Right kidney (tissue), 9 donors: ENCODE data around the gene UTS2R.

Experiments used
- DNase-seq: peaks from one replicate; pipeline ENCODE4 v3.0.0-alpha.2; 2016
- long read RNA-seq, 8 donors: transcript quantifications; one replicate each; lab custom pipeline, GENCODE V29; 2026

UTS2R gene
- long read RNA-seq, donor 1, partial matches to known transcripts = 0 of 2 reads
- long read RNA-seq, donor 1, other reads (novel, unspliced or antisense) = 0 of 2 reads
- long read RNA-seq, donor 2 = 0 reads
- long read RNA-seq, donor 3 = 0 reads
- long read RNA-seq, donor 4, partial matches to known transcripts = 0 of 2 reads
- long read RNA-seq, donor 4, other reads (novel, unspliced or antisense) = 0 of 2 reads
- long read RNA-seq, donor 5 = 0 reads
- long read RNA-seq, donor 6, partial matches to known transcripts = 0 of 1 reads
- long read RNA-seq, donor 6, other reads (novel, unspliced or antisense) = 0 of 1 reads
- long read RNA-seq, donor 7 = 0 reads
- long read RNA-seq, donor 8 = 0 reads

GRCh38 chr17:82371333-82372248 lies at the start of gene UTS2R:
Gene UTS2R, plus strand, starts transcription at chr17:82371765. Its CDS starts 2,560 bp downstream, at chr17:82374325.
- no peak for DNase-seq

DNA sequence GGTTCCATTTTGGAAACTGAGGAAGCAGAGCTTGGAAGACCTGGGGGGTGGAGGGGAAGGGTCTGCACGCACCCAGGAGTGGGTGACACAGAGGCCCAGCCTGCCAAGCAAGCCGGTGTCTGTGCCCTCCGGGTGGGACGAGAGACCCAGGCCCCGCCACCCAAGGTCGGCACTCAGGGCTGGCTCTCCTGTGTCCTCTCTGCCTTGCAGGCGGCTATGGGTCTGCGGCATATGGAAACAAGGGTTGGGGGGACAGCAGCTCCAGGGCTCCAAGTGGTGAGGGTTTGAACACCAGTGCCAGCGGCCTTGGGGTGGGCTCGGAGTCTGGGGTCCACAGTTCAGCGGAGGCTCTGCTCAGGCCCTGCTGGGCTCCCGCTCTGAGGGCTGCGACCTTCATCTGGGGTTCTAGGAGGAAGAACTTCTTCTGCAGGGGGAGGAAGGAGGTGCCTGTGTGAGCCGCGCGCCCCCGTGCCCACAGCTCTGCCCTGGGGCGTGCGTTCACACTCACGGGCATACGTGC lies 49.6 kb upstream of the UTS2R start:
- DNase-seq = no peak

GRCh38 chr17:82322526-82323453 lies 48.8 kb upstream of the UTS2R start:
- DNase-seq = no peak

DNA sequence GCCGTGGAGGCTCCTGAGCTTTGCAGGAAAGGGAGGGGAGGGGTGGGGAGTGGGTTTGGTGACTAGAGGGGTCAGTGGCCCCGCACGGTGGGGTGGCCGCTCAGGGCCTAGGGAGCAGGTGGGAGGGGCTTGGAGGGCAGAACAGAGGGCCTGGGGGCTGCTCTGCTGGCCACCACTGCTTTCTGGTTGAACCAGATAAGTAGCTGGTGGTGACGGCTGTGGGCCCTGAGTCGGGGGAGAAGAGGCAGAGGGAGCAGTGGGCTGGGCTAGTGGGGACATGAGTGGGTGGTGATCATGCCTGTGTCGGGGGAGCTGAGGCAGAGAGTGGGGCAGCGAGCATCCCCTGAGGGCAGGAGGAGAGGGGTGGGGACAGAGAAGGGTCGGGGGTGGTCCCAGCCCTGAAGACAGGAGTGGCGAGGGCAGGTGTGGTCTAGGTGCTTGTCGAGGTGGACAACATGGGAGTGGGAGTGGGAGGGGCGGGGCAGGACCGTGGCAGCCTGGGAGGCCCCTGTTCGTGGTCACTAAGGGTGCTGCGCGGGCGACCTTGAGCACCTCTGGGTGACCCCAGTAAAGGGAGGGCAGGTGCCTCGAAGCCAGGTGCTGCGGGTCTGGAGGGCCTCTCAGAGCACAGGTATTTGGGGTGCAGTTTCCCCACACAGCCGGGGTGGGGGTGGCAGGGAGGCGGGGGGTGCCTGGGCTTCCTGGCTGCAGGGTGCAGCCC lies 47.9 kb upstream of the UTS2R start:
- DNase-seq = no peak

- DNase-seq = peak; percentile 42
These were observed 46.8 kb upstream of the UTS2R start for GRCh38 chr17:82324566-82325285.

DNA sequence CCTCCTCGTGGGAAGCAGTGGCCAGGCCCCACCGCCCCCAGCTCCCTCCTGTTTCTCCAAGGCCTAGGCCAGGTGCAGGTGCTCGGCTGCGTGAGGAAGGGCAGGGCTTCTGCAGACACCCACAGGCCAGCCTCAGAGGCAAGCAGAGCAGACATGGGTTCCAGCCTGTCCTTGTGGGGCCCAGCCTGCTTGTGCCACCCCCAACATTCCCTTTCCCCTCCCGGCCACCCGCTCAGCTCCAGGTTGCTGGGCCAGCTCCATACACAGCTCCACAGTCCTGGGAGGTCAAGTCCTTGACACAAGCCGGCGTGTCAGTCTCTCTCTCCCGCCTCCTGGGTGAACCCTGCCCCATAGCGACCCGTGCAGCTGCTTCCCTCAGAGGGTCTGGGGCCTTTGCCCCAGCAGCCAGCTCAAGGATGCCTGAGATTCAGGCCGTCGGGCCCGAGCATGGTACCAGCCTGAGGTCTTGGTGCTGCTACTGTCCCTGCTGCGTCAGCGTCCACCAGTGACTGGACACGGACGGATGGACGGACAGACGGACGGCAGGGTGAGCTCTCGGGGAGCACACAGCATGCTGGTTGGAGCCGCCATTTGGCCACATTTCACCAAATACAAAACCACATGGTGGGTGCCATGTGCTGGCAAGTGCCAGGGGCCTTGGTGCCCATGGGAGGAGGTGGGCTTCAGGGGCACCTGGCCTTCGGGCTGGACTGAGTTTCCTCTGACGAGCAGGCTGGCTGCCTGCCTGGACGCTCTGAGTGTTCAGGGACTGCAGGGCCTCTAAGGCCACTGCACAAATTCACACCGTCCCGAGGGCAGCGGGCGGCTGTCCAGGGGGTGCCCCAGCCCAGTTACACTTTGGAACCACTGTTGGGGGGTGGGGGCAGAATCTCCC lies 46.0 kb upstream of the UTS2R start:
- DNase-seq = no peak

DNA sequence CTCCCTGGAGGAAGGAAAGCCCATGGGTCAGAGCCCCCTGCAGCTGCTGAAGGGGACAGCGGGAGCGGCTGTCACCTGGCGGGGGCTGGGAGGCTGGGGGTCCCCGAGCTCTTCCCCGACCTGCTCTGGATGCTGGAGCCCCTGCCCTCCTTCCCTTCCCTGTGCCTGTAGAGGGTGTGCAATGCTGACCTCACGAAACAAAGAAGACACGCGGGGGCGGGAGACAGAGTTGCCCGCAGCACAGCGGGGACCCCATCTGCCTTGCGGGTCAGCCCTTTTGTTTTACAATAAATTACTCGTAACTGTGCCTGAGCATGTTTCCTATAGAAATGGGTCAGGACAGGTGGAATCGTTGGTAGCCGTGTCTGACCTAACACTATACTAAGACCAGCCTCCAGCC lies 44.3 kb upstream of the UTS2R start:
- no peak for DNase-seq

- no peak for DNase-seq
These were observed 43.8 kb upstream of the UTS2R start for GRCh38 chr17:82327757-82328140.

GRCh38 chr17:82328141-82328993 lies 43.2 kb upstream of the UTS2R start:
- peak; percentile 26 for DNase-seq

DNA sequence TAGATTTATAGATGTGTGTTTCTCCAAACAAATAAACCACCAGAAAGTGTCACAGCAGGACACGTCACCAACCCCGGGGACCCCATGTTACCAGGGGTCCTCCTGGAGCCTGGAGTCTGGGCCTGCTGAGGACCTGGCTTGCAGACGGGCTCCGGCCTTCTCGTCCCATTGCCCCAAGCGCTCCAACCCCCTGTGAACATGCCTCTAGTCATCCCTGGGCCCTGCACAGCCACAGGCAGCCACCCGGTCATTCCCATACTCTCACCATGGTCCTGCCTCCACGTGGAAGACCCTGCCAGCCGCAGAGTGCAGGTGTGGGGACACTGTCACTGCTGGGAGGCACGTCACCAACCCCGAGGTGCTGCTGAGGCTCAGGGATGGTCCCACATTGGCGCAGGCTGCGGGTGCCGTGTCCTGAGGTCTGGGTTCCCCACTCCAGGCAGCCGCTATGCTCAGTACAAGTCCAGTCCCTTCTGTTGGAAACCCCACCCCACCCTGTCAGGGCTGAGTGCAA lies 42.5 kb upstream of the UTS2R start:
- DNase-seq = no peak

GRCh38 chr17:82329683-82330321 lies 41.8 kb upstream of the UTS2R start:
- no peak for DNase-seq

DNA sequence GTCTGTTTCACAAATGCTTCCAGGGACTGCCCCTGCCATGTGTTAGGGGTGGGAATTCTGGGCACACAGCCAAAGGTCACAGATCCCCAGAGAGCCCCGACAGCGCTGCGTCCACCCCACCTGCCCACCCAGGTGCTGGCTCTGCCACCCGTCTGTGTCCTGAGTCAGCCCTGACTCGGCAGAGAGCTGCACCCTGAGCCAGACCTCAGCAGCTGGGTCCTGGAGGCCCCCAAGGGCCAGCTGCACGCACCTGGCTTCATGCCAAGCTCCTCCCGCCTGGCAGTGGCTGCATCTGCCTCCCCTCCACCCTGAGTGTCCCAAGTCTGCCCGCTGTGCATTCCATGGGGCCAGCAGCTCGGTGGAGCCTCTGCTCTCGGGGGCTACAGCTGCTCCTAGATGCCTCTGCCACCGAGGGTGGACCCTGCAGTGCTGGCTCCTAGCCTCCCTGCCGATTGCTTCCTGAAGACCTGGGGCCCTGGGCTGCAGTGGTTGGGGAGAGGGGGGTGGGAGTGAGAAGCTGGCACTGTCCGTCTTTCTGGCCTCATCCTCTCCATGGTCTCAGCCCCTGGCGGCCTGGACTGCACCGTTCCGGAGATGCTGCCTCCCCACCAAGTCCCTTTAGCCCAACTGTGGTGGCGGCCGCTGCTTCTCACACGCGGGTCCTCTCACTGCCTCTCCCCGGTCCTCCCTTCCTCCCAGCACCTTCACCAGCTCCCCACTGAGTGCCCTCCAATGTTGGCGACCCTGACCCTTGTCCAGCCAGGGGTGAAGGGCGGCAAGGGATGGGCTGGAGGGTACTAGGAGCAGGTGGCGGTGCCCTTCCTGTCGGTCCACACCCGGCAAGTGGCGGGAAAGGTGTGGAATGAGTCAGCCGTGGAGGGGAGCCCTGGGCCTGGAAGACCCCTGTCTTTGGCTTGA lies 41.0 kb upstream of the UTS2R start:
- DNase-seq = no peak

- no peak for DNase-seq
These were observed 40.1 kb upstream of the UTS2R start for GRCh38 chr17:82331345-82331939.

GRCh38 chr17:82332669-82333278 lies 38.8 kb upstream of the UTS2R start:
- DNase-seq = no peak

DNA sequence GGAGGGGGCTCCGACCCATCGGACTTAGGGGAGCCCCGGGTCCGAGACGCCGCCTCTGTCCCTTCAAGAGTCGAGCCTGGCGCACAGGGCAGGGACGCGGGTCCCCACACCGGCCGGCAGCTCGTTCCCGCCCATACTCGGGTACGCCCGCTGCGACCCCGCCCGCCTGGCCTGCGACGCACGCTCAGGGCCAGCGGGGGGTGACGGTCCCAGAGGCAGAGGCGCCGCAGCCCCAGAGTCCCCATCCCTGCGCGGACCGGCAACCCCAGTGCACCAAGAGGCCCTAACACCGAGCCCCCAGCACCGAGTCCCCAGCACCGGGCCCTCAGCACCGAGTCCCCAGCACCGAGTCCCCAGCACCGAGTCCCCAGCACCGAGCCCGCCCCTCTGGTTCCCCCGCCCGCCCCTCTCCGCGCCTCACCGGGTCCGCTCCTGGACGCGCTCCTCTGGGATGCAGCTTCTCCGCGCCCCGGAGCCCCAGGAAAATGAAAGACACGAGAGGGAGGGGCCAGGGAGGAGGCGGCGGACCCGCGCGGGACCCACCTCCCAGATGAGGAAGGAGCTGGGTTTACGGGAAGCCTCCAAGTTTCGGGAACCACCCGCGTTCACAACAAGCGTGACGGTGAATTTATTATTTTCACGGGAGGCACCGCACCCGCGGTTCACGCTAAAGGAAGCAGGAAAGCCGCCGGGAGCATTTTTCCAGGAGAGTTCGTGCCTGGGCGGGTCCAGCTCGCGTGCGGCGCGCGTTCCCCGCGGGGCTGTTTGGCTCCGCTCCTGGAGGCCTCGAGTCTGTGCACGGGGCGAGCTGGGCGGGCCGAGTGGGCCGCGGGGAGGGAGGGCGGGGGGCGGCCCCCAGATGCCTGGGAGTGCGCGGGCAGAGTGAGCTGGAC lies 38.0 kb upstream of the UTS2R start, which contains the start of gene SECTM1:
SECTM1 (minus strand) TSS at position 488 of the 893 bp plus-strand sequence. CDS start 6,526 bp downstream, outside the sequence.
- DNase-seq = no peak
